Left kidney (tissue), 8 donors: ENCODE measurements around the gene HTR3B. TPM values are rescaled to one million over a fixed set of nuclear protein-coding genes. Genes with fewer than 3 reads are reported as not detected.
"Not testable (repeated sequence)": the region's sequence is repeated elsewhere in the genome, so short reads cannot be mapped to it uniquely, and the experiment has no call there.

Source experiments
- DNase-seq: peaks from one replicate; pipeline ENCODE4 v3.0.0-alpha.2; 2013
- long read RNA-seq, 8 donors: transcript quantifications; one replicate each; lab custom pipeline, GENCODE V29; 2026
- polyA plus RNA-seq: library from polyadenylated mRNA; unstranded; fragments of 120-200 nt; gene quantifications from one replicate; pipeline ENCODE4 v1.2.1, GENCODE V29; 2013; ENCODE audit not compliant: insufficient read length

HTR3B gene, protein sequence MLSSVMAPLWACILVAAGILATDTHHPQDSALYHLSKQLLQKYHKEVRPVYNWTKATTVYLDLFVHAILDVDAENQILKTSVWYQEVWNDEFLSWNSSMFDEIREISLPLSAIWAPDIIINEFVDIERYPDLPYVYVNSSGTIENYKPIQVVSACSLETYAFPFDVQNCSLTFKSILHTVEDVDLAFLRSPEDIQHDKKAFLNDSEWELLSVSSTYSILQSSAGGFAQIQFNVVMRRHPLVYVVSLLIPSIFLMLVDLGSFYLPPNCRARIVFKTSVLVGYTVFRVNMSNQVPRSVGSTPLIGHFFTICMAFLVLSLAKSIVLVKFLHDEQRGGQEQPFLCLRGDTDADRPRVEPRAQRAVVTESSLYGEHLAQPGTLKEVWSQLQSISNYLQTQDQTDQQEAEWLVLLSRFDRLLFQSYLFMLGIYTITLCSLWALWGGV
- polyA plus RNA-seq: 0.12 TPM
- long read RNA-seq, donor 1: 0 reads
- long read RNA-seq, donor 2: 0 reads
- long read RNA-seq, donor 3: 0 reads
- long read RNA-seq, donor 4: 0 reads
- long read RNA-seq, donor 5: 0 reads
- long read RNA-seq, donor 6: 0 reads
- long read RNA-seq, donor 7: 0 reads
- long read RNA-seq, donor 8: 0 reads

DNA sequence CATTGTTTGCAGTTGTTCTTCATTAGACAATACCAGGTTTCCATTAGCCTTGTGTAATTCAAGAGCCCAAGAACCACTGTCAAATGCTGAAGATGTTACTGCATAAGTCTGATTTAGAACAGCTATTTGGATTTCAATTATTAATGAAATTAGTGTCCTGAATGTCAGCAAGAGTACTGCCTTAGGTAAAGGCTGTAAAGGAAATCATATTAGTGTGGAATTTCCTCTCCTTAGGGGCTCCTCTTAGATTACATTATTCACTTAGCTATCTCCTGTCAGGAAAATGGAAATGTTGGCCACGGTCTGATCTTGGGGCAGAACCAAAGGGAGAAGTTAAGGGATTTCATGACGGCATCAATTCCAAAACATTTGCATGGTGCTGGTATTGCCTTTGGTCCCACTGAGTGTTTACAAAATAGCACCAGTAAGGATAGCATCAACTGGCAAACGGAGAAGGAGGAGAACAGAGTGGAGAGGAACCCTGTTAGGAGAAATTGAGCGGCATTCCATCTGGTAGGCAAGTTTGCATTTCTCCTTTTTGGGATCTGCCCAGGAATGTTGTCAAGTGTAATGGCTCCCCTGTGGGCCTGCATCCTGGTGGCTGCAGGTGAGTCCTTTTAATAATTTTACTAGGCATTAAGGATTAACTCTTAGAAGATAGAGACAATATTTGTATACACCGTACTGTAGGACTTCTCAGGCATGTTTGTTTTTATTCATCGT, at the start of gene HTR3B:
HTR3B (plus strand) TSS at position 418 of the 723 bp plus-strand sequence; CDS start at position 556, 138 bp downstream.
- DNase-seq: no peak

DNA sequence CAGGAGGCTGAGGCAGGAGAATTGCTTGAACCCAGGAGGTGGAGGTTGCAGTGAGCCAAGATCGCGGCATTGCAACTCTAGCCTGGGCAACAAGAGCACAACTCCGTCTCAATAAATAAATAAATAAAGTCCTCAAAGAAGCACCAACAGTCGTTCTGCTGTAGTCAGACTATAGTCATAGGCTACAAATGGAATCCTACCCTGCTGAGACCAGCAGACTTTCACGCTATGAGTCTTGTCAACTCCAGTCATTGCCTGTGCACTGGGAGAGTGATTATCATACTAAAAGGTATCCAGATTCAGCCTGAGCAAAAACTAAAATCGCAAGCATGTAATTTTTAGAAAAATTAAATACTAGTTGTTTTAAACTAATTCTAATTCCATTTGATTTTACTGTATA, 48.8 kb upstream of the HTR3B start:
- no peak for DNase-seq

DNA sequence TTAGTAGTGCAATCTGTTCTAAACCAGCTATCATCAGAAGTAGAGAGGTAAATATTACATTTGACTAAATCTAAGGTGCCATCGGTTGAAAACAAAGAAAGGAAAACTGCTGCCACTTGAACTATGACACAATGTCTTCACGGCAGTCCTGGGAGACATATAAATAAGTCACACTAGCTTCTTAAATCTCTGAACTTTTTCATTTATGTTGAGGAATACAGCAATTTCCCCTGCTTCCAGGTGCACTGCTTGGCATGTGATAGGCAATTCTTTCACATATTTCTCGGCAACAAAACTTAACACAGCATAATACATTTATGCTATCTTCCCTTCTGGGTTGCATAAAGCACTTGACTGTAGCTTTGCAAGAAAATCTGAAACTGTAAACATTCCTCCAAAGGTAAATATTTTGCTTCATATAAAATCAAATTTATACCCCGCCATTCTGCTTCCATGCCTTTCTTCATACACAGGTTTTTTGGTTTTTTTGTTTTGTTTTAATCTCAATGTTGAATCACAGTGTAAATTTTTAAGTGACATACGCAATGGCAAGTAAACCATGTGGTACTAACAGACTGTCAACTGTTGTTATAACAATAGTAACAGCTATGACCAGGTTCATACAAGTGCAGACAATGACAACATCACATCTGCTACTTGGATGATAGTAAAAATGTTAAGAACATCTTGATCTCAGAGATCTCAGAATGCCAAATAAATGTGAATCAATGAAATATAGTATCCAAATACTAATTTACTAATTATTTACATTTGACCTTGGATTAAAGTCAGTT, 47.4 kb upstream of the HTR3B start:
- DNase-seq: no peak

DNA sequence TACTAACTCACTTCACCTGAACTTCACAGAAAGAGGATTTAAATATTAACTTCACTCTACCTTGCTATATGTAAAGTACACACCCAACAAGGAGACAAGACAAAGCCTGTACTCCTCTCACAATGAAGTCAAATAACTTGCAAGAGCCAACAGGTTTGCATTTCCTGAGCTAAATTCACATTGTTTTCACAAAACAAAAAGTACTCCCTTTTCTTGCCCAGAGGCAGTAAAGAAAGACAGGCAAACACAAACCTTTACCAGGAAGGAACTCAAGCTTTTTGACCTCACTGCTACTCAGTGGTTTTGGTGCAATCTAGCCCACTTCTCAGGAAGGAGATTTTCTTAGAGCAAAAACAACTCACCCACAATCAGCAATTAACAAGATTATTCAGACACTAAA, 44.9 kb upstream of the HTR3B start:
- DNase-seq: no peak

DNA sequence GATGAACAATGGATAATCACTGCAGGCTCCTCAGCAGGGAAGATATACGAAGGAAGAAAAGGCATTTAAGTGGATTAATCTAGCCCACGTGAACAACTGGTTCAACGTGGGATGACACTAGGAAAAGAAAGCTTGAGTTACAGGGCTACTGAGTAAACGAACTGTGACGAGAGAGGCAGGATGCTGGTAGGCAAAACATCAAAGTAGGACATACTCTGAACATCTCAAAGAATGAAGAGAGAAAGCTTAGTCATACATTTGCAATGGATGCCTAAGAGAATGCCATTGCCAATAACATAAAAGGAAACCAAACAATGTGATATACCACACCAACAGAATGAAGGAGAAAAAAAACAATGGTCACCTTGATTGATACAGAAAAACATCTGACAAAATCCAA, 42.2 kb upstream of the HTR3B start:
- no peak for DNase-seq

DNA sequence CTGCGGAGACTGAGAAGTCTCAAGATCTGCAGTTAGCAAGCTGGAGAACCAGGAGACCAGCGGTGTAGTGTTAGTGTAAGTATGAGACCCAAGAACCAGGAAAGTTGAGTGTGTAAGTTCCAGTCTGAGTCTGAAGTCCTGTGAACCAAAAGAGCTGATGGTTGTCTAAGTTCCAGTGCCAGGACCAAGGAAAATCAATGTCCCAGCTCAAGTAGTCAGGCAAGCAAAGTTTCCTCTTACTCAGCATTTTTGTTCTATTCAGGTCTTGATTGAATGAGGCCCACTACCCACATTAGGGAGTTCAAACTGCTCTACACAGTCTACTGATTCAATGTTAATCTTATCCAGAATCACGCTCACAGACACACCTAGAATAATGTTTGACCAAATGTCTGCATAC, 40.2 kb upstream of the HTR3B start:
- DNase-seq: no peak

DNA sequence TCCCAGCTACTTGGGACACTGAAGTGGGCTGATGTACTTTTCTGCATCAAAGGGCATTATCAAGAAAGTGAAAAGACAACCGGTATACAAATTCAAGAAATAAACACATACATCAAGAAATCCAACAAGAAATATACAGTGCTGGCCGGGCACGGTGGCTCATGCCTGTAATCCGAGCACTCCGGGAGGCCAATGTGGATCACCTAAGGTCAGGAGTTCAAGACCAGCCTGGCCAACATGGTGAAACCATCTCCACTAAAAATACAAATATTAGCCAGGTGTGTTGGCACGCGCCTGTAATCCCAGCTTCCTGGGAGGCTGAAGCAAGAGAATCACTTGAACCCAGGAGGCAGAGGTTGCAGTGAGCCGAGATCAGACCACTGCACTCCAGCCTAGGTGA, 38.7 kb upstream of the HTR3B start:
- no peak for DNase-seq

DNA sequence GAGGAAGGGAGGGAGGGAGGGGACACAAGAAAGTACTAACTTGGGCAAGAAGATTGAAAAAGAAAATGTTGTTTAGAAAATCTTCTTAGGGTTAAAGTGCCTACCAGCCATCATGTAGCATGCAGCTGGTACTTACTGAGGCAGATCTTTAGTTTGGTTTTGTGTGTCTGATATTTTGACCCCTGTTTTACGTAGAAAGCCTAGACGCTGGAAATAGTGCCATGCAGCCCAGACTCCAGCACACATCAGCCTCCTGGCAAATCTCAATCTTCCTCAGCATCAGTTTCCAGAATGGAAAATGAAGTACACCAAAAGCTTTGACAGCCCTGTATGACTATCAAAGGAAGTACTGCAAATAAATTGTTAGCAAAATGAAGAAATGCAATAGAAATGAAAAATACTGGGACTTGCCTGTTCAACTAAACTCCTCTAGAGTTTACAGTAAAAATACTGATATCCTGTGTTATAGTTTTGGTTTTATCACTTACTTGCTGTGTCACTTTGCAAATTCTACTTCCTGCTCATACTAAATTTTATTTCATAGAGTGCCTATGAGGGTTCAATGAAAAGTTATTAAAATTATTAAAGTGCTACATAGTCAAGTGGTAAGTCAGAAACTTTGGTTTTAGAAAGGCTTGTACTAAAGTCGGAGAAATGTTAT, 36.6 kb upstream of the HTR3B start:
- DNase-seq: no peak

DNA sequence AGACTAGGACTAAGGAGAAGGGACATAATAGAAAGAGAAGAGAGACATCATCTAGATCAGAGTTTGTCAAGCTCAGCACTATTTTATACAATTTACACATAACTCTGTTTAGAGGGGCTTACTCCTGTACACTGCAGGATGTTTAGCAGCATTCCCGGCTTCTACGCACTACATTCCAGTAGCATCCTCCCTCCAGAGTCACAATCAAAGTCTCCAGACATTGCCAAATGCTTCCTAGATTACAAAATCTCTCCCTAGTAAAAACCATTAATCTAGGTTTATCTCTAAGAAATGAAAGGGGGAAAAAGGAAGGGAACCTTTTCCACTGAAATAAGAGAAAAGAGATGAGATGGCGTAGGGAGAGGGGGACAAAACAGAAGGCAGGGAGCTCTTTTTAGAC, 33.3 kb upstream of the HTR3B start:
- no peak for DNase-seq

DNA sequence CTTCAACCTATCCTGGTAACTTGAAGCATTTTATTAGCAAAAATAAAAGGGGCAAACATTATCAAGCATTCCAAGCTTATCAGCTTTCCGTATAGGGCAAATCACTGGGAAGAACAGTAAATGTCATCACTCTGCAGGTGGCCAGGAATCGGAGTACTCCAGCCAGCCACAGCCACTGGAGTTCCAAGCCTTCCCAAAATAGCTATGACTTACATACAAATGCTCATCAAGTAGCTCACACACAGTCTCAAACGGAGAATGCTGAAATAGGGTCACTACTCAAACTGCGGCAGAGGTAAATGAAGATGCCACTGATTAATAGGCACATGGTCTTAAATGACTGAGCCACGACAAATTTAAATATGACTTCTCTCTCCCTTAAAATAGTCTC, 31.4 kb upstream of the HTR3B start:
- no peak for DNase-seq

DNA sequence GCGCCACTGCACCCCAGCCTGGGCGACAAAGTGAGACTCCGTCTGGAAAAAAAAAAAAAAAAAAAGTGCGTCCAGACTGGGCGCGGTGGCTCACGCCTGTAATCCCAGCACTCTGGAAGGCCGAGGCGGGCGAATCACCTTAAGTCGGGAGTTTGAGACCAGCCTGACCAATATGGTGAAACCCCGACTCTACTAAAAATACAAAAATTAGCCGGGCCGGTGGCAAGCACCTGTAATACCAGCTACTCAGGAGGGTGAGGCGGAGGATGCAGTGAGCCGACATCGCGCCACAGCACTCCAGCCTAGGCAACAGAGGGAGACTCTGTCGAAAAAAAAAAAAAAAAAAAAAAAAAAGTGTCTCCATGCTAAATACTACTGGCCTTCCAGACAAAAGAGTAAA, 30.5 kb upstream of the HTR3B start:
- DNase-seq: no peak

DNA sequence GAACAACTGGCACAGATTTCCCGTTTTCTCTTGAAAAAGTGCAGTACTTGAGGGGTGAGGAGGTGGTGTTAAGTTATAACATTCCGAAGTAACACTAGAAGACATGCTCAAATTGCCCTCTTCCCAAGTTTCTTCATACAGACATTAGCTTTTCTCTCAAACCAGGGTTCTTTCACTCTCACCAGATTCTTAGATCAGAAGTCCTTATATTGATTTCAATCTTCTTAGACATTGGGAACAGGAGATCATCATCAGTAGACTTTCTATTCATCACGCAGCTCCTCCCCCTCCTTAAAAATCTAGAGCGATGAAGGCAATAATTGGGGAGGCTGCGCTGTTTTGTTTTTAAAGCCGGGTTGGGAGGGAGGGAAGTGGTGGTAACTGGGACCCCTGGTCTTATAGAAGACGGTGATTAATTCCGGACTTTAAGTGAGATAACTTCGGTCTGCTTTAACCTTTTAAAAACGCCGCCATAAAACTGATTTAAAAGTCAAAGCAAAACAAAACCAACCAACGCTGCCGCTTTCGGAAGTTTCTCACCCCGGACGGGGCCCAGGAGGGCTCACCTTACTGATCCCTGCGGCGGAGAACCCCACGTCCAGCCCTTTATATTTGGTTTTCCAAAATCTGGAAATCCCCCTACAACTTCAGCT, 29.9 kb upstream of the HTR3B start:
- peak; percentile 47 for DNase-seq

DNA sequence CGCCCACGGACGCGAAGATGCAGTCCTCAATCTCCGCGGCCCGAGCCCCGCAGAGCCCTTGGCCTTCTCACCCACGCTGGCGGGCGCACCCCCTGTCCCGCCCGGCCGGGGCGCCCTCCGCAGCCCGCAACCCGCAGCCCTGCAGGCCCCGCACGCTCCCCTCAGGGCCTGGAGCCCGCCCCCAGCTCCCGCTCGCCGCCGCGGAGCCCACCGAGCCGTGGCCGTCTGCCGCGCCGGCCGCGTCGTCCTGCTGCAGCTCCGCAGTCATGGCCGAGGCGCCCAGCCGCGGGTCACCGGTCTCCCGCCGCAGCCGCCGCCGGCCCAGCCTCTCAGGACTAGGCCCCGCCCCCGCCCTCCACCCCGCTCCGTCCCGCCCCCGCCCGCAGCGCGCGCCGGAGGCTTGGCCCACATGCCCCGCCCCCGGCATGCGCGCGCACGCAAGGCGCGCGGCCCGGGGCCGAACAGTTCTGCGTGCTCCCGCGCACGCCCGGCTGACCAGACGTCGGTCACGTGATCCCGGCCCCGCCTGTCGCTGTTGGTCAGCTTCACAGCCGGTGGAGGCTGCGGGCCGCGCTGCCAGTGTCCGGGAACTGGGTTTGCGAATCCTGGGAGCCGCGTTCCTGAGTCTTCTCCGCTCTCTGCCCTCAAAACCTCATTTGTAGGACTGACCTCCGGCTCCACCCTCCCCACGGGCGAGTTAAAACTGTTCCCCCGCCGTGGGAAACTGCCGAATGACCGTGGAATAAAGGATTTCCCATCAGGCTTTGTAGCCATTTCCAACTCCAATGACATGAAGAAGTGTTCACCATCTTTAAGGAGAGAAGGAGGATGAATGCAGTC, 29.1 kb upstream of the HTR3B start, which contains the start of gene USP28:
USP28 (minus strand) TSS at position 339 of the 840 bp plus-strand sequence; CDS start at position 268, 71 bp downstream.
- peak; percentile 97 for DNase-seq

DNA sequence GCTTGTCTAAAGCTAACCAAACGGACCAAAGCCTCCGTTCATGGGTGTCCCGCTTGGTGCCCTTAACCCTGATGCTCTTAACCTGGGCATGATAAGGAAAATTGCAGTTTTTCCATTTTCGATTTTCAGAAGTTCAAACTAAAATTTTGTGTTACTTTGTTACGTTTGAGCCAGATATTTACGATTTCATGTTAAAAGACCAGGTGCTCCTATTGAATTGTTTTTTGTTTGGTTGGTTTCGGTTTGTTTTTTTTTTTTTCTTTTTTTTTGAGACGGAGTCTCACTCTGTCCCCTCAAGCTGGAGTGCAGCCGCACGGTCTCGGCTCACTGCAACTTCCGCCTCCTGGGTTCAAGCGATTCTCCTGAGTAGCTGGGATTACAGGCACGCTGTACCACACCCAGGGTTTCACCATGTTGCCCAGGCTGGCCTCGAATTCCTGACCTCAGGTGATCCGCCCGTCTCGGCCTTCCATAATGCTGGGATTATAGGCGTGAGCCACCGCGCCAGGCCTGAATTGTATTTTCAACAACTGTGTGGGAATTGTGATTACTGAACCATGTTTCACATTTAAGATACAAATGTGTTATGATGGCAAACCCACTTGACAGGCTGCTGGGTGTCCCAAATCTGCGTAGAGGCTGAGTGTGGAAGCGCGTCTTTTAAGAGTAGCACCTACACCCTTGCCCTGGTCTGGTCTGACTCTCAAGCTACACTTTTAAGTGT, 28.4 kb upstream of the HTR3B start:
- DNase-seq: no peak

DNA sequence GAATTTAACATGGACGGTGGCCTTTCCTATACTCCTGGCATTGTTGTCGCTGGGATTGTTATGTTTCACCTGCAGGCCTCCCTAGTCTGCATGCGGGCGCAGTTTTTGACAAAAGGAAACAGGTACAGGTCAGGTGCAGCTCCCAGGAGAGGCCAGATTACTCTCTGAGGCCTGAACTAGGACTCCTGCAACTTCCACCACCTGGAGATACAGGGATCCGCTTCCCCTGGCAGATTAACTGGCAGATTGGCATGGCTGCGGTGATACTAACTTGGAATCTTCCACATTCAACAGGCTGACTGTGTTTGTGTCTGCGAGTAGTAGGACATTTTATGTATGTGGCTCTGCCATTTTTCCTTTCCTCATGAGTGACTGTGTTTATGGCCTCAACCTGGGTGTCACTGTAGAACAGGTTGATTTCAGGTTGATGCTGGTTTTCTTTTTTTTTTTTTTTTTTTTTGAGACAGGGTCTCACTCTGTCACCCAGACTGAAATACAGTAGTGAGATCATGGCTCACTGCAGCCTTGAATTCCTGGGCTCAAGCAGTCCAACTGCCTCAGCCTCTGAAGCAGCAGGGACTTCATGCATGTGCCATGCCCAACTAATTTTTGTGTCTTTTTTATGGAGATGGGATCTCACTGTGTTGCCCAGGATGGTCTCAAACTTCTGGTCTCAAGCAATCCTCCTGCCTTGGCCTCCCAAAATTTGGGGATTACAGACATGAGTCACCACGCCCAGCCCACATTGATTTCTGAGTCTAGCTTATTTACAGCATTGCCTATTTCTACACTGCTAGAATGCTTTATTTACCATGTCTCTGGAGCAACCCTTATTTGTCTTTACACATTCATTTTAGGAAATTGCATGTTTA, 27.6 kb upstream of the HTR3B start:
- no peak for DNase-seq

DNA sequence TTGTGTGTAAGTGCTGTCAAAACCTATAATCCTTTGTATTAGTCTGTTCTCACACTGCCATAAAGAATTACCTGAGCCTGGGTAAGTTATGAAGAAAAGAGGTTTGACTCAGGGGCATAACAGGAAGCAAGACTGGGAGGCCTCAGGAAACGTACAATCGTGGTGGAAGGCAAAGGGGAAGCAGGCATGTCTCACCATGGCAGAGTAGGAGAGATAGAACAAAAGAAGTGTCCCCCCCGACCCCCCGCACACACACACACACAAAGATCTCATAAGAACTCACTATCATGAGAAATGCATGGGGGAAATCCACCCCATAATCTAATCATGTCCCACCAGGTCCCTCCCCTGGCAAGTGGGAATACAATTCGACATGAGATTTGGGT, 26.9 kb upstream of the HTR3B start:
- no peak for DNase-seq

DNA sequence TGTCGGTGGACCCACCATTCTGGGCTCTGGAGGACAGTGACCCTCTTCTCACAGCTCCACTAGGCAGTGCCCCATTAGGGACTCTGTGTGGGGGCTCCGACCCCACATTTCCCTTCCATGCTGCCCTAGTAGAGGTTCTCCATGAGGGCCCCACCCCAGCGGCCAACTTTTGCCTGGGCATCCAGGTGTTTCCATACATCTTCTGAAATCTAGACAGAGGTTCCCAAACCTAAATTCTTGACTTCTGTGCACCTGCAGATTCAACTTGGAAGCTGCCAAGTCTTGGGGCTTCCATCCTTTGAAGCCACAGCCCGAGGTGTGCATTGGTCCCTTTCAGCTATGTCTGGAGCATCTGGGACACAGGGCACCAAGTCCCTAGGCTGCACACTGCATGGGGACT, 25.1 kb upstream of the HTR3B start:
- not testable (repeated sequence) for DNase-seq

DNA sequence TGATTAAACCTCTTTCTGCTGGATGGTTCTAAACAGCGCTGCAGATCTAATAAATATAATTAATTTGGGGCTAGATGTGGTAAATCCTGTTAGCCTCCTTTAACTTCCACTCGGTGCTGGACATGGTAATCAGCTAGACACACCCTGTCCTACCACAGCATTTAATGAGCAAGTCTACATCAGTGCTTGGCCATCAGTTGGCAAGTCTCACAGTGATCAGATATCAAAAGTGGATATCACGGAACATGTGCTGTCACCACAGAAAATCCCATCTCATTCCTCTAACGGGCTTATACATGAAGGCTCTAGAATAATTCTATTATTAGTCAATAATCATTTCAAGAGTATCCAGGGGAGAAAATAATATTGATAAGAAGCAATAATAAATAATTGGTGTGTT, 23.6 kb upstream of the HTR3B start:
- DNase-seq: no peak
